HG03139 (cell line): ENCODE data around the gene EMSY.

ENCODE experiments used
- ATAC-seq: cut with Tn5 transposase; IDR thresholded peaks from one replicate; pipeline ENCODE4 v1.9.1; 2021; ENCODE audit not compliant: unreplicated experiment

The EMSY gene

GRCh38 chr11:76515494-76515893, 70.7 kb downstream of the EMSY start:
- ATAC-seq: no peak

- ATAC-seq: no peak
These were observed 78.3 kb downstream of the EMSY start for GRCh38 chr11:76523147-76523546.

GRCh38 chr11:76523786-76524436, 79.1 kb downstream of the EMSY start:
- no peak for ATAC-seq

- ATAC-seq: no peak
These were observed 79.6 kb downstream of the EMSY start for GRCh38 chr11:76524461-76524860.

DNA sequence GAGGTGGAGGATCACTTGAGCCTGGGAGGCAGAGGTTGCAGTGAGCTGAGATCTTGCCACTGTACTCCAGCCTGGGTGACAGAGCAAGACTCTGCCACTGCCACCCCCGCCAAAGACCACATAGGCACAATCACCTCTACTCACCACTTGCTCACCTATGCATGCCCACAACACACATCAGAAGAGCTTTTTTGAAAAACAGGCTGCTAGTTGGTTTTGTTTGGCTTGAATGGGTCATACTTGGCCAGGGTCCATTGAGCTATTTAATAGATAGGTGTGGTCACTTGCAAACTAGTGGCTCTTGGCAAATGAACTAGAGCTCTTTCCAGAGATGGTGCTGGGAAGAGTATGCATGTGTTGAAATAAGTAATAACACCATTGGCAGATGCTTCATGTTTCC, 80.1 kb downstream of the EMSY start:
- no peak for ATAC-seq

DNA sequence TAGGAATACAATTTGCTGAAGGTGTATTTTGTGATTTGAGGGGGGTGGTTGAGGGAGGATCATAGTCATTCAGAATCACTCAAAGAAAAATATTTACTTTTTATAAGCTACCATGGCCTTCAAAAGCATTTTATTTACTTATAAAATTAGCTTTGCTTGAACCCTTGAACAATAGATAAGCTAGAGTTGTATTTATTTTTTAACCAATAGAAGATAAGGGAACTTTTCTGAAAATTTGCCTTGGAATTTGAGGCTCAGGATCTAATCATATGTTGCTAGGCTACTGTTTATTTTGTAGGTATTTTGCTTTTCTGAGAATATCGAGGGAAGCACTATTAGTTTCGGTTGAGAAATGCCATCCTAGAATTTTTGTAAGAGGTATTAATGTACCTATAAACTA, 82.1 kb downstream of the EMSY start:
- ATAC-seq: no peak

- ATAC-seq: no peak
These were observed 97.6 kb downstream of the EMSY start for GRCh38 chr11:76542436-76542835.

- ATAC-seq: no peak
These were observed 98.3 kb downstream of the EMSY start for GRCh38 chr11:76543006-76543703.

- no peak for ATAC-seq
These were observed 106.0 kb downstream of the EMSY start for GRCh38 chr11:76550781-76551180.

DNA sequence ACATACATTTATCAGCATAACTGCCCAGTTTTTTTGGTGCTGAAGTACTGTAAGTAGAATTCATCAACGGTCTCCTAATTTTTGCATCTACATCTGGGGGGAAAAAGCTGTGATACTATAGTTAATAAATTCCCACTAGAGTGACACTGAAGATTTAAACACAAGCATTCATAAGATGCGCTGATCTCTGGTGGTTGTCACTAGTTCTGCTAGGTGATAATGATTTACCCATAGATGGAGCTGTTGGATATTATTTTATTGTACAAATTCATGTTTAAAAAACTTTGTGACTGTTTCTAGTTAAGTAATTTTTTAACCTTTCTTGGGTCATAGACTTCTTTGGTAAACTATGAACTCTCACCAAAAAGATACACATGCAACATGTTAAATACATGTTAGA, 106.6 kb downstream of the EMSY start:
- ATAC-seq: no peak

DNA sequence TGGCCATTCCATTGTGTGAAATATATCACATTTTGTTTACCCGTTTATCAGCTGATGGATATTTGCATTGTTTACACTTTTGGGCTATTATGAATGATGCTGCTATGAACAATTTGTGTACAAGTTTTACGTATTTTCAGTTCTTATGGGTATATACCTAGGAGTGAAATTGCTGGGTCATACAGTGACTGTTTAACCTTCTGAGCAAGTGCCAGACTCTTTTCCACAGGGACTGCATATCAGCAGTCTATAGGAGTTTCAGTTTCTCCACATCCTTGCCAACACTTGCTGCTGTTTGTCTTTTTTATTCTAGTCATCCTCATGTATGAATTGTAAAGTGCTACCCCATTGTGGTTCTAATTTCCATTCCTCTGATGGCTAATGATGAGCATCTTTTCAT, 108.2 kb downstream of the EMSY start:
- ATAC-seq: no peak

- ATAC-seq: no peak
These were observed 109.0 kb downstream of the EMSY start for GRCh38 chr11:76553554-76554476.

GRCh38 chr11:76554767-76555166, 109.9 kb downstream of the EMSY start:
- ATAC-seq: no peak

GRCh38 chr11:76557466-76557865, 112.6 kb downstream of the EMSY start:
- no peak for ATAC-seq

- ATAC-seq: no peak
These were observed 113.7 kb downstream of the EMSY start for GRCh38 chr11:76558473-76558872.

DNA sequence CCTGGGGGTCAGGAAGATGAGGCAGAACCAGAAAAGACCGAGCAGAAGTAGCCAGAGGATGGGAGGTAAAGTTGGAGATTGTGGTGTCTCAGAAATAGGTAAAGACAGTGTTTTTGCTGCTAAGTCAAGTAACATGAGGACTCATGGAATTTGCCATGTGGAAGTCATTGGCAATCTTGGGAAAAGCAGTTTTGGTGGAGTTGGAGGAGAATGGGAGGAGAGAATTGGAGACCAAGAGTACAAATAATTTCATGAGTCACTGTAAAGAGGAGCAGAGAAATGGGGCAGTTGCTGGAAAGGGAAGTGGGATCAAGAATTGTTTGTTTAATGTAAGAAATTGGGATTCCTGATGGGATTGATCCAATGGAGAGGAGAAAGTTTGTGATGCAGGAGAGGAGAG, 114.1 kb downstream of the EMSY start:
- ATAC-seq: no peak

DNA sequence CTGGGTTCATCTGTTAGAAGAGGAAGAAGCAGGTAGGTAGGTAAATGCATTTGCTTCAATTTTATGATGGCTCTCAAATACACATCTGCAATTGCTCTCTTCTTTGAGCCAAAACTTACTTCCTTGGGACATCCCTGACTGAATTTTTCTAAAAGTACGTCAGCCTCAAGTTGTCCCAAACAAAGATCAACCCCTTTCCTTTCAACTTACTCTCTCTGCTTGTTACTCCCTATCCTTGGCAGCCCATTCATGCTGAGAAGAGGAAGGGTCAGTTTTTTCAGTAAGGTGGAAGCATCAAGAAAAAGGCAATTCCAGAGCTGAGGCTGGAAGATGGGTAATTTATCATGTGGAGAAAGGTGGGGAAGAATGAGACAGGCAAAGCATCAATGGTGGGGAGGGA, 114.5 kb downstream of the EMSY start:
- no peak for ATAC-seq

DNA sequence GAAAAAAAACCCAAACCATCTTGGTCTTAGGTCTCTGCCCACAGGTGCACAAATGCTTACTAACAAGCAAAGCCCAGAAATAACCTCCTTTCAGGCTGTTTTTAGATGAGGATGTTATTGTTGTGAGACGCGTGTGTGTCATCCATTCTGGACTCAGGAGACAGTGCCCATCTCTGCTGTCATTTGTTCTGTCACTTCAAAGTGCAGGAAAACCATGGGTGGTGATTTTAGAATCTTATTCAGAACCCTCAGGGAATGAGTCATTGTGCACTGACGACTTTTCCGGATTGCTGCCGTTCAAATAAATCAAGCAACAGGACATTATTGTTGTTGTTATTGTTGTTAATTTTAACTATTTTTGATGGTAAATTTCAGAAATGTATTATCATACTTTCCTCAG, 115.4 kb downstream of the EMSY start:
- no peak for ATAC-seq

DNA sequence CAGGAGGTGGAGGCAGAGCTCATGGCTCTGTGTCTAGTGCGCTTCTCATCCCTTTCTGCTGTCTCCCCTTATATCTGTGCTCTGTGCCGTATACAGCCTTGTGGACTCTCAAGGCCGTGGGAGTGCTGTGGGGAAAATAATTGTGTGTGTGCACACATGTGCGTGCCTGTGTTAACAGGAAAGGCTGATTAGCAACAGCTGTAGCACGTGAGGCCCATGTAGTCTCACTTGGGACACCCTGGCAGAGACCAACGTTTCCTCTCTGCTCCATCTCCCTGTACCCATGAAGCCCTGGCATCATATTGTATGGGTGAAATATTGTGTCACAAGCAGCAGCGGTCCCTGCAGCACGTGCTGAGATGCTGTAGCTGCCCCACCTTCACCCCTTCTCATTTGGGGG, 116.4 kb downstream of the EMSY start:
- no peak for ATAC-seq

GRCh38 chr11:76562541-76562940, 117.7 kb downstream of the EMSY start:
- no peak for ATAC-seq

- no peak for ATAC-seq
These were observed 119.5 kb downstream of the EMSY start for GRCh38 chr11:76564364-76564763.

- no peak for ATAC-seq
These were observed 122.0 kb downstream of the EMSY start for GRCh38 chr11:76566811-76567210.
